Coronary artery (tissue), 2 donors: ENCODE results near the gene TCF12.

ENCODE experiments used
- DNase-seq: peaks from one replicate; pipeline ENCODE4 v3.0.0-alpha.2; 2017; ENCODE audit warnings: low spot score
- H3K27ac ChIP-seq, 2 donors: fragments of 200-600 bp; sonication (generic); one replicate each; pipeline ENCODE4 v1.5.1; 2016 to 2019
- H3K4me3 ChIP-seq: fragments of 200-600 bp; sonication (generic); 2 replicates; pipeline ENCODE4 v1.5.1; 2016; ENCODE audit warnings: mild to moderate bottlenecking, moderate library complexity
- TF ChIP-seq, protein P1 (sequence below): fragments of 200-600 bp; sonication (generic); IDR thresholded peaks from one replicate; pipeline ENCODE4 v1.5.1; 2019; ENCODE audit warnings: antibody characterized with exemption

The TCF12 gene

GRCh38 chr15:57296473-57297162 lies 378.2 kb downstream of the TCF12 start:
- H3K4me3 ChIP-seq = no peak overlapping the region
- H3K27ac ChIP-seq = no peak overlapping the region
- no peak for DNase-seq
- TF ChIP-seq, protein P1, sequence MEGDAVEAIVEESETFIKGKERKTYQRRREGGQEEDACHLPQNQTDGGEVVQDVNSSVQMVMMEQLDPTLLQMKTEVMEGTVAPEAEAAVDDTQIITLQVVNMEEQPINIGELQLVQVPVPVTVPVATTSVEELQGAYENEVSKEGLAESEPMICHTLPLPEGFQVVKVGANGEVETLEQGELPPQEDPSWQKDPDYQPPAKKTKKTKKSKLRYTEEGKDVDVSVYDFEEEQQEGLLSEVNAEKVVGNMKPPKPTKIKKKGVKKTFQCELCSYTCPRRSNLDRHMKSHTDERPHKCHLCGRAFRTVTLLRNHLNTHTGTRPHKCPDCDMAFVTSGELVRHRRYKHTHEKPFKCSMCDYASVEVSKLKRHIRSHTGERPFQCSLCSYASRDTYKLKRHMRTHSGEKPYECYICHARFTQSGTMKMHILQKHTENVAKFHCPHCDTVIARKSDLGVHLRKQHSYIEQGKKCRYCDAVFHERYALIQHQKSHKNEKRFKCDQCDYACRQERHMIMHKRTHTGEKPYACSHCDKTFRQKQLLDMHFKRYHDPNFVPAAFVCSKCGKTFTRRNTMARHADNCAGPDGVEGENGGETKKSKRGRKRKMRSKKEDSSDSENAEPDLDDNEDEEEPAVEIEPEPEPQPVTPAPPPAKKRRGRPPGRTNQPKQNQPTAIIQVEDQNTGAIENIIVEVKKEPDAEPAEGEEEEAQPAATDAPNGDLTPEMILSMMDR = no peak

GRCh38 chr15:57297163-57297593 lies 378.7 kb downstream of the TCF12 start:
- Histone ChIP-seq H3K4me3 (no peak overlapping the region), H3K27ac (no peak overlapping the region)
- TF ChIP-seq, protein P1 = no peak
- DNase-seq = no peak

GRCh38 chr15:57297630-57298029 lies 379.2 kb downstream of the TCF12 start:
- TF ChIP-seq, protein P1 = no peak
- no peak overlapping the region for H3K4me3 ChIP-seq
- no peak for DNase-seq
- H3K27ac ChIP-seq = no peak overlapping the region

GRCh38 chr15:57298204-57298603 lies 379.8 kb downstream of the TCF12 start:
- Histone ChIP-seq H3K27ac (no peak overlapping the region), H3K4me3 (no peak overlapping the region)
- TF ChIP-seq, protein P1 = no peak
- DNase-seq = no peak

- TF ChIP-seq, protein P1 = no peak
- H3K27ac ChIP-seq = no peak overlapping the region
- DNase-seq = no peak
- no peak overlapping the region for H3K4me3 ChIP-seq
These were observed 380.6 kb downstream of the TCF12 start for GRCh38 chr15:57298843-57299550.

DNA sequence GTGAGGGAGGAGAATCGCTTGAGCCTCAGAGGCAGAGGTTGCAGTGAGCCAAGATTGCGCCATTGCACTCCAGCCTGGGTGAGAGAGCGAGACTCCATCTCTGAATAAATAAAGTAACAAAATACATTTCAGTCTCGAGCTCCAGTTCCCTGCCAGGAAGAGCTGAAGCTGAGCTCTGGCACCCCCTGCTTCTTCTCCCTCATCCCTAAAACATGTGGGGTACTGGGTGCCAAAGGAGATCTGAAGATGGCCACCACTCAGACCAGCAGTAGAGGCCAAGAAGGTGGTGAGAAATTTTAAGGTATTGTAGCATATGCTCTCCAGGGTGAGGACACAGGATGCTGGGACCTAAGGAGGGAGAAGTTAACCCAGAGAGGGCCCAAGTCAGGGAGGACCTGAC lies 382.9 kb downstream of the TCF12 start:
- Histone ChIP-seq H3K27ac (no peak overlapping the region), H3K4me3 (no peak overlapping the region)
- no peak for DNase-seq
- TF ChIP-seq, protein P1 = no peak
